WTC11 (cell line): ENCODE results near the gene GTSE1. TPM values are rescaled to one million over a fixed set of nuclear protein-coding genes. Genes with fewer than 3 reads are reported as not detected.

ENCODE experiments used
- ATAC-seq: fragments of 200-7000 bp; cut with Tn5 transposase; 2 replicates; pipeline ENCODE4 v1.10.0; 2021; ENCODE audit warnings: mild to moderate bottlenecking, moderate library complexity
- CTCF ChIA-PET: fragments of 300-600 bp; sonication (Branson Sonifier 250); formaldehyde crosslinking; loops from one replicate; lab custom pipeline; 2021; ENCODE audit warnings: antibody characterized with exemption; lab: Charles Lee
- POLR2A ChIA-PET: fragments of 350-600 bp; sonication (Branson Sonifier 250); formaldehyde crosslinking; loops from one replicate; lab custom pipeline; 2021; ENCODE audit warnings: antibody characterized with exemption; lab: Charles Lee
- DNase-seq: peaks from one replicate; pipeline ENCODE4 v3.0.0; 2021; ENCODE audit warnings: low spot score
- H3K27ac Mint-ChIP-seq: 2 replicates; pipeline ENCODE4 v1.8.0; 2021; ENCODE audit warnings: mixed read lengths
- H3K27me3 Mint-ChIP-seq: 2 replicates; pipeline ENCODE4 v1.8.0; 2021; ENCODE audit warnings: low read depth, mild to moderate bottlenecking, moderate library complexity, mixed read lengths
- H3K36me3 Mint-ChIP-seq: 2 replicates; pipeline ENCODE4 v1.8.0; 2021; ENCODE audit warnings: mixed read lengths
- H3K4me1 Mint-ChIP-seq: 2 replicates; pipeline ENCODE4 v1.8.0; 2022; ENCODE audit warnings: mixed read lengths
- H3K4me3 Mint-ChIP-seq: 2 replicates; pipeline ENCODE4 v1.8.0; 2021; ENCODE audit warnings: mild to moderate bottlenecking, moderate library complexity, mixed read lengths
- H3K9me3 Mint-ChIP-seq: 2 replicates; pipeline ENCODE4 v1.8.0; 2021; ENCODE audit warnings: mixed read lengths
- AR ChIP-seq: fragments of 250-450 bp; sonication (Bioruptor Pico); IDR thresholded peaks from 2 replicates; pipeline ENCODE4 v1.9.0; 2021; ENCODE audit warnings: mild to moderate bottlenecking
- CTCF ChIP-seq: fragments of 200-600 bp; IDR thresholded peaks from 2 replicates; pipeline ENCODE4 v1.8.0; 2022; ENCODE audit warnings: antibody characterized with exemption
- E2F1 ChIP-seq: sonication (generic); formaldehyde crosslinking; IDR thresholded peaks from 2 replicates; pipeline ENCODE4 v1.8.0; 2022; ENCODE audit warnings: mild to moderate bottlenecking, missing genetic modification reagents
- FOXP1 ChIP-seq: sonication (generic); formaldehyde crosslinking; IDR thresholded peaks from 2 replicates; pipeline ENCODE4 v1.8.0; 2022; ENCODE audit warnings: missing genetic modification reagents, mild to moderate bottlenecking, moderate library complexity, borderline replicate concordance
- GABPB1 ChIP-seq: sonication (generic); formaldehyde crosslinking; IDR thresholded peaks from 2 replicates; pipeline ENCODE4 v1.8.1; 2023; ENCODE audit warnings: mild to moderate bottlenecking, missing genetic modification reagents
- HMGXB4 ChIP-seq: sonication (generic); formaldehyde crosslinking; IDR thresholded peaks from 2 replicates; pipeline ENCODE4 v1.8.1; 2023; ENCODE audit warnings: mild to moderate bottlenecking, moderate library complexity, missing genetic modification reagents
- IRF1 ChIP-seq: sonication (generic); formaldehyde crosslinking; IDR thresholded peaks from 2 replicates; pipeline ENCODE4 v1.8.0; 2023; ENCODE audit warnings: missing genetic modification reagents
- MLX ChIP-seq: sonication (generic); formaldehyde crosslinking; IDR thresholded peaks from 2 replicates; pipeline ENCODE4 v1.8.1; 2023; ENCODE audit warnings: mild to moderate bottlenecking, missing genetic modification reagents, moderate library complexity
- NFYB ChIP-seq: sonication (generic); formaldehyde crosslinking; conservative IDR thresholded peaks from 2 replicates; pipeline ENCODE4 v1.8.0; 2022; ENCODE audit warnings: low read depth, missing genetic modification reagents
- NR3C1 ChIP-seq: sonication (generic); formaldehyde crosslinking; conservative IDR thresholded peaks from 2 replicates; pipeline ENCODE4 v1.8.1; 2023; ENCODE audit warnings: low read depth, mild to moderate bottlenecking, missing genetic modification reagents
- PRDM15 ChIP-seq: sonication (generic); formaldehyde crosslinking; IDR thresholded peaks from 2 replicates; pipeline ENCODE4 v1.8.0; 2022; ENCODE audit warnings: missing genetic modification reagents
- RELA ChIP-seq: sonication (generic); formaldehyde crosslinking; IDR thresholded peaks from 2 replicates; pipeline ENCODE4 v1.8.1; 2022; ENCODE audit warnings: missing genetic modification reagents, mild to moderate bottlenecking, borderline replicate concordance
- SP1 ChIP-seq: sonication (generic); formaldehyde crosslinking; conservative IDR thresholded peaks from 2 replicates; pipeline ENCODE4 v1.8.1; 2022; ENCODE audit warnings: missing genetic modification reagents
- TP53 ChIP-seq: sonication (generic); formaldehyde crosslinking; IDR thresholded peaks from 2 replicates; pipeline ENCODE4 v1.8.1; 2023; ENCODE audit warnings: mild to moderate bottlenecking, missing genetic modification reagents
- USF2 ChIP-seq: sonication (generic); formaldehyde crosslinking; IDR thresholded peaks from 2 replicates; pipeline ENCODE4 v1.8.1; 2023; ENCODE audit warnings: mild to moderate bottlenecking, missing genetic modification reagents, moderate library complexity
- ZMAT4 ChIP-seq: fragments of 250-450 bp; sonication (Bioruptor Pico); IDR thresholded peaks from 2 replicates; pipeline ENCODE4 v1.9.0; 2021; ENCODE audit warnings: mild to moderate bottlenecking
- ZNF232 ChIP-seq: sonication (generic); formaldehyde crosslinking; IDR thresholded peaks from 2 replicates; pipeline ENCODE4 v1.8.0; 2022; ENCODE audit warnings: mild to moderate bottlenecking, missing genetic modification reagents
- ZNF416 ChIP-seq: fragments of 250-450 bp; sonication (Bioruptor Pico); IDR thresholded peaks from 2 replicates; pipeline ENCODE4 v1.9.0; 2021; ENCODE audit warnings: mild to moderate bottlenecking, inconsistent platforms
- ZNF423 ChIP-seq: fragments of 250-450 bp; sonication (Bioruptor Pico); IDR thresholded peaks from 2 replicates; pipeline ENCODE4 v2.1.2; 2022; ENCODE audit warnings: mild to moderate bottlenecking, moderate library complexity
- ZNF671 ChIP-seq: fragments of 250-450 bp; sonication (Bioruptor Pico); IDR thresholded peaks from 2 replicates; pipeline ENCODE4 v1.8.0; 2021; ENCODE audit warnings: mild to moderate bottlenecking
- total RNA-seq: library from RNA; stranded (reverse); gene quantifications from 3 replicates; pipeline ENCODE4 v1.2.3, GENCODE V29; 2021

Gene GTSE1
- total RNA-seq, 1 experiment from 2014 or later: 56.1 TPM

GRCh38 chr22:46328797-46329196, 32.1 kb downstream of the GTSE1 start:
- 0 out of 2 replicates have a peak, but pooled peaks cover 3% of the 10 kb centered on the region for H3K4me1 Mint-ChIP-seq
- ATAC-seq: no peak
- TF ChIP-seq IRF1 (CRISPR knock-in tag): no peak
- TF ChIP-seq NFYB: no peak
- TF ChIP-seq RELA: no peak
- TF ChIP-seq PRDM15: no peak
- no peak for TF ChIP-seq GABPB1 (CRISPR knock-in tag)
- TF ChIP-seq E2F1 (CRISPR knock-in tag): no peak
- no peak for TF ChIP-seq SP1 (CRISPR knock-in tag)
- TF ChIP-seq NR3C1 (CRISPR knock-in tag): no peak
- TF ChIP-seq ZNF423 (CRISPR knock-in tag): no peak
- no peak for TF ChIP-seq ZNF416 (CRISPR knock-in tag)
- TF ChIP-seq USF2 (CRISPR knock-in tag): no peak
- no peak for TF ChIP-seq FOXP1 (CRISPR knock-in tag)
- TF ChIP-seq, all 79 proteins: peak for 0
- ChIA-PET POLR2A (no interaction called here), CTCF (no interaction called here)
- Mint-ChIP-seq H3K4me3 (no peak overlapping the region), H3K36me3 (peaks cover 53% of the 10 kb centered on the region), H3K27me3 (no peaks in the 10 kb centered on the region), H3K9me3 (no peaks in the 10 kb centered on the region), H3K27ac (no peak overlapping the region)
- no peak for DNase-seq

GRCh38 chr22:46329616-46330015, 32.9 kb downstream of the GTSE1 start:
- Mint-ChIP-seq H3K36me3 (peaks cover 47% of the 10 kb centered on the region), H3K27me3 (no peaks in the 10 kb centered on the region), H3K27ac (no peak overlapping the region), H3K4me1 (peaks cover 7% of the 10 kb centered on the region), H3K9me3 (no peaks in the 10 kb centered on the region), H3K4me3 (no peak overlapping the region)
- POLR2A ChIA-PET: no interaction called here
- DNase-seq (no peak), ATAC-seq (no peak)
- CTCF ChIA-PET: no interaction called here
- TF ChIP-seq ZNF232 (CRISPR knock-in tag): no peak
- no peak for TF ChIP-seq FOXP1 (CRISPR knock-in tag)
- TF ChIP-seq ZNF671: no peak
- TF ChIP-seq TP53 (CRISPR knock-in tag): no peak
- TF ChIP-seq ZMAT4 (CRISPR knock-in tag): no peak
- TF ChIP-seq HMGXB4 (CRISPR knock-in tag): no peak
- no peak for TF ChIP-seq AR (CRISPR knock-in tag)
- no peak for TF ChIP-seq MLX (CRISPR knock-in tag)
- no peak for TF ChIP-seq CTCF
- TF ChIP-seq IRF1 (CRISPR knock-in tag): no peak
